ENCODE data around the gene TNP2.

Gene TNP2

DNA sequence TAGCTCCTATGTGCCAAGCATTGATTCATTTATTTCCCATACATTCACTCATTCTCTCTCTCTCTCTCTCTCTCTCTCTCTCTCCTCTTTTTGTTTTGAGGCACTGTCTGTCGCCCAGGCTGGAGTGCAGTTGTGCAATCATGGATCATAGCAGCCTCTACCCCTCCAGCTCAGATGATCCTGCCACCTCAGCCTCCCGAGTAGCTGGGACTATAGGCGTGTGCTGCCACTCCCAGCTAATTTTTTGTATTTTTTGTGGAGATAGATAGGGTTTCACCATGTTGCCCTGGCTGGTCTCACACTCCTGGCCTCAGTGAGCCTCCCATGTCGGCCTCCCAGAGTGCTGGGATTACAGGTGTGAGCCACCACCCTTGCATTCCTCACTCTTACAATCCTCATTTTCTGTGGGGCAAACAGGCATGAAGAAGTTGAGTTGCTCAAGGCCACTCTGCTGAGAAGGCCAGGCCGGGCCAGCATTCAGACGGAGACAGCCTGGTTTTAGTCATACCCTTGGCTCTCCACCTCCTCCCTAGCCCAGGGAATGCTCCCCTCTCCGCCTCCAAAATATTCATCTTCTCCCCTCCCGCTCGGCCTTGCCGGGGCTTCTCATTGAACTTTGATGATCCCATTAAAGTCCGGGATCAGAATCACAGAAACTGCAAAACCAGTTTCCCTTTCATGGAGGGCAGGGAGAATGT lies 7.9 kb upstream of the TNP2 start:
- DNase-seq: no peak

GRCh38 chr16:11276143-11276895 lies 7.2 kb upstream of the TNP2 start, which contains the start of gene PRM2:
Gene PRM2, minus strand, starts transcription at chr16:11276480. Its CDS starts 110 bp downstream, at chr16:11276370.
- DNase-seq: no peak

- no peak for DNase-seq
Measured at GRCh38 chr16:11274964-11275363, 5.8 kb upstream of the TNP2 start.

DNA sequence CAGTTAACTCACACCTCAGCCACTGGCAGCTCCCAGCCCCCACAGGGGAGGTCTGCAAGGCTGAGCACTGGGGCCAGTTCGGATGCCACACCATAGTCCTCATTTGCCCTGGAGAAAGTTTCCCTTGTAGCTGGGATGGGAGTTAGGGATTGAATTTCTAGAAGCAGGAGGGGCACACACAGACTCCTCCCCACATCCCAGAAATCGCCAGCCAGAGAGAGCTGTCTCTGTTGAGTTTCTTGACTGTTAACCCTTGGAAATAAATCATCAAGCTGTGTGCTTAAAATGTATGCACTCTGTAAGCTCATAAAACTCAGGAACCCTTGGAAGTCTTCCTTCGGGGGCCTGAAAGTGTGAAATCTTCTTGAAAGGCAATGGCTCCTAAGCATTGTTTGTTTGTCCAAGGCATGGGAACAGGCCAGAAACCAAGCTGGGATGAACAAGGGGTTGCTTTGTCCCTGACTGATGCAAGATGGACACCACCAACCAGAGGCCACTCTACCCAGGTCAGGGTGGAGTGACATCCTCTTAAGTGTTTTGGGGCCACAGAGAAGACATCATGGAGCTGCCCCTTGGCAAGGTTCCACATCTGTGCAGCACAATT lies 4.7 kb upstream of the TNP2 start:
- no peak for DNase-seq

DNA sequence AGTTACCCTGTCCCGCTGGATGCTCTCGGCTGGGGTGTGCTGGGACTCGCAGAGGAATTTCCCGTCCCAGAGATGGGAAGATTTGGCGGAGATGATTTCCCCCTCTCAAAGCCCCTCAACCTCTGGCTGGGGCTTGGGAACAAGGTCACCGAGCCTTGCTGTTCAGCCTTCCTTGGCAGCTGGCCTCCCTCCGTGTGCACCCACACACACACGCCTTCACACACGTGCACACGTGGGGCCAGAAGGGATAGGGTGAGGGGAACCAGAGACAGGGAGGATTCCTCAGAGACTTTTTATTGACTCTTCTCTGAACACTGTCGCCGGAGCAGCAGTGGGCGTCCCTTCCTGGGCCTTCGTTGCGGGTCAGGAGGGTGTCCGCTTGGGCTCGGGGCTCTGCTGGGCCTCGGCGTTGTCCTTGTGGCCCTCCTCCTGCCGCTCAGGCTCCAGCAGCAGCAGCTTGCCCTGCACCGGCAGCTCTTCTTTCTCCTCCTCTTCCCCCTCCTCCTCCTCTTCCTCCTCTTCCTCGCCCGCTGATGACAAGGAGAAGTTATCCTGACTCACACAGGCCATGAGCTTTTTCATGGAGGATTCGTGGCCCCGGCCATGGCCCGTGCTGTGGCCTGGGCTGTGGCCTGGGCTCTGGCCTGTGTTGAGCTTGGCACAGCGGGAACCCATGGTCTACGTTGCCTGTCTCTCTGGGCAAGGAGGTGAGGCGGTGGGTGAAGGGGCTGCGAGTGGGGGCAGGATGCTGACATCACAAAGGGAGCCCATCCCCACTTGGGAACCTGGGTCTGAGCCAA lies 4.0 kb upstream of the TNP2 start, which contains the start of gene PRM3:
Gene PRM3 (minus strand): TSS at position 709 of the 800 bp plus-strand sequence. CDS start 34 bp downstream, at position 675.
- no peak for DNase-seq

DNA sequence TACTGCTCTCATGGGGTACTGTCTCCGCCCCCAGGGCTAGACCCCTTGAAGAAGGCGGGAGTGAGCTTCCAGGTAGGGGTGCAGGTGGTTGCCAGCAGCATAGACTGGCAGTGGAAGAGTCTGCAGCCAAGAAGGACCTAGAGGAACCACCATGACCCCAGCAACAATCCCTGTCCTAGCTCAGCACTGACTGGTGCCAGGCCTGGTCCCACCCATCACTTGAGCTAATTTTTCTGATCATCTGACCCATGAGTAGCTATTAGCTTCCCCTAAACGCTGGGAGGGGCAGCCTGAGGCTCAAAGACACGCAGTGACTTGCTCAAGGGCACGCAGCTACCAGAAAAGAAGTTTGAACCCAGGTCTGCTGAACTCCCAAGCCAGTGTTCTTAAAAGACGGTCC lies 3.4 kb upstream of the TNP2 start:
- DNase-seq: peak in 1 of 3 experiments; percentile 1

- no peak for DNase-seq
Measured at GRCh38 chr16:11271610-11272009, 2.5 kb upstream of the TNP2 start.

GRCh38 chr16:11270602-11271162 lies 1.6 kb upstream of the TNP2 start:
- no peak for DNase-seq

DNA sequence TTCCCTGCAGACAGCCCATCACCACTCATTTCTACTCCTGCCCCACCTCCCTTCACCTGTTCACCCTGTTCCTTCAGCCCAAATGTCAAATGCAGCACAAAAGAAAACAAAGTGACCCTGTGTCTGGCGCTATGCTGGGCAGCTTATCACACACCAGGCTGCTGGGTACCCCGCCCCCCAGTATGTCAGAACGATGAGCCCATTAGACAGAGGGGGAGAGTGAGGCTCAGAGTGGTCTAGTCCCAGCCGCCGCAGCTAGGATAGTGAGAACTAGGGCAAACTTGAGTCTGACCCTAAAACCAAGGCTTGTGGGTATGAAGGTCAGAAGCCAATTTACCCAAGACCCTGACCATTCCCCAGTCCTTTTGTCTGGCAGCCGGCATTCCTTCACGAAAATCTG lies 4.0 kb downstream of the TNP2 start:
- no peak for DNase-seq

- DNase-seq: no peak
Measured at GRCh38 chr16:11264155-11264832, 4.8 kb downstream of the TNP2 start.

GRCh38 chr16:11263737-11264136 lies 5.4 kb downstream of the TNP2 start:
- DNase-seq: no peak

DNA sequence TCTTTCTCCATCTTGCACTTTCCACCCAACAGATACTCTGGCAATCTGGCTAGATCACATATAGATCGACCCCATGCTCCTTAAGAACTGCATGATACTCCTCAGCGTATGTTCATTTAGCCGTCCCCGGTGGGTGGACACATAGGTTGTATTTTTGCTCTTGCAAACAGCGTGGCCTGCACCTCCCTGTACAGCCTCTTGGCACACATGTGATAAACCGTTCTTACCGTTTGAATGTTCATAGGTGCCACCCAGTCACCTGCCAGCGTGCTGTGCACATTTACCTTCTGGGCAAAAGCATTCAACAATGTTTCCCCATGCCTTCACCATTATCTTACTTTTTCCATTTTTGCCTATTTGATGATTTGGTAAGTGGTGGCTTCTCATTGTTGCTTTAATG lies 6.2 kb downstream of the TNP2 start:
- DNase-seq: no peak

- no peak for DNase-seq
Measured at GRCh38 chr16:11260596-11260966, 8.5 kb downstream of the TNP2 start.

- DNase-seq: no peak
Measured at GRCh38 chr16:11259655-11260595, 9.2 kb downstream of the TNP2 start.

GRCh38 chr16:11258553-11259492 lies 10.3 kb downstream of the TNP2 start:
- no peak for DNase-seq

DNA sequence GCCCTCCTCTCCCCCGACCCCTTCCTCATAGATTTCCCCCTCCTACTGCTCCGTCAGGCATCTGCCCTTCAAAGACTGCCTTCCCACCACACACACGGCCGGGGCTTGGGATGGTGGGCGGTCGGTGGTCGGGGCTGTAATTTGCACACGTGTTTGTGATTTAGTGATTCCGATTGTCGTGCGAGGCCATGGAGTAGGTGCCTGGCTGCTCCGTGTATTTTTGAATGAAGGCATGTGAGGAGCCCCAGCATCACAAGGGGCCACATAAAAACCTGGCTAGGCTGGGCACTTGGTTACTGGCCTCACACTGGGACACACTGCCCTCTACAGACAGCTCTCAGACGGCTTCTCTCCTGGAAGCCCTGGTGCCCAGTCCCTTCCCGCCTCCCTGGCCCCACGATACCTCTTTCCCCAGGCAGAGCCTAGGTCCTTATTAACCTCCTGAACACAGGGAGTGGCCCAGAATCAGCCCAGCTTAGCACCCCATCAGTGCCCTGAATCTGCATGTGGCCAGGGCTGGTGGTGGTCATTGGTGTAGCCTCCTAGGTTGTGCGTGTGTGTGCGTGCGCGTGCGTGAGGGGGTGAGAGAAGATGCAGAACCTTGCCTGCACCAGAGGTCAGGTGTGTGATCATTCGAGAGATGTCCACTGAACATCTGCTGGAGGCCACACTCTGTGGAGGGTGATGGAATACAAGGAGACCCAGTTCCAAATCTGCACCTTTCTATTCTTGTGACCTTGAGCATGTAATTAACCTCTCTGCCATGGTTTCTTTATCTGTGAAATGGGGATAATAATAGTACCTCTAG lies 11.8 kb downstream of the TNP2 start:
- peak; percentile 61 to 82 (median 74) for DNase-seq

GRCh38 chr16:11256661-11257130 lies 12.4 kb downstream of the TNP2 start:
- DNase-seq: peak; percentile 40 to 67 (median 60)
